Measurements from ENCODE around the gene NCAPG.
"Not testable (repeated sequence)": the region's sequence is repeated elsewhere in the genome, so short reads cannot be mapped to it uniquely, and the experiment has no call there.

Gene NCAPG

DNA sequence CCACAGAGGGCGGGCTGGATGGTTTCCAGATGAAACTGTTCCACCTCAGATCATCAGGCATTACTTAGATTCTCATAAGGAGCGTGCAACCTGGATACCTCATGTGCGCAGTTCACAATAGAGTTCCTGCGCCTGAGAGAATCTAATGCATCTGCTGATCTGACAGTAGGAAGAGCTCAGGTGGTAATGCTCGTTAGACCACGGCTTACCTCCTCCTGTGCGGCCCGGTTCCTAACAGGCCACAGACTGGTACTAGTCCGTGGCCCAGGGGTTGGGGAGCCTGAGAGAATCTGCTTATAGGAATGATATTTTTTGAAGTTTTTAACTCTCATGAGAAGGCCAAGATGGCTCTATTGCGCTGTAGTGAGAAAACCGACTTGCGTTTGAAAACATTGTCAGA, 5.4 kb downstream of the NCAPG start:
- DNase-seq (ENCODE audit: low spot score in 2 of 2) (no peak), ATAC-seq (no peak)
- peaks cover 99% of the 10 kb centered on the region for H3K36me3 Mint-ChIP-seq
- no peaks in the 10 kb centered on the region for H3K9me3 Mint-ChIP-seq
- H3K4me3 Mint-ChIP-seq = no peak overlapping the region
- peaks cover 16% of the 10 kb centered on the region for H3K4me1 Mint-ChIP-seq
- no peak overlapping the region for H3K27ac Mint-ChIP-seq

DNA sequence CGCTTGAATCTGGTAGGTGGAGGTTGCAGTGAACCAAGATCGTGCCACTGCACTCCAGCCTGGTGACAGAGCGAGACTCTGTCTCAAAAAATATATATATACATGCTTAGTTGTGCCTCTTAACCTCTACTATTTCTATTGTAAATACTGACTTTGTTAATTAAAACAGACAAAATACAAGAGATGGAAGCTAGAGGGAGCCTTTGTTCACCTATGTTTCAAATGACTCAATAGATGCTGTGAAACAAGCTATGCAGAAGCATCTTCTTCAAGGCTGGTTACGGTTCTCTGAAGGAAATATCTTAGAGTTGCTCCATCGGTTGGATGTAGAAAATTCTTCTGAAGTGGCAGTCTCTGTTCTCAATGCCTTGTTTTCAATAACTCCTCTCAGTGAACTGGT, 6.2 kb downstream of the NCAPG start:
- Mint-ChIP-seq H3K36me3 (peaks cover 99% of the 10 kb centered on the region), H3K9me3 (no peaks in the 10 kb centered on the region), H3K4me3 (no peak overlapping the region)

DNA sequence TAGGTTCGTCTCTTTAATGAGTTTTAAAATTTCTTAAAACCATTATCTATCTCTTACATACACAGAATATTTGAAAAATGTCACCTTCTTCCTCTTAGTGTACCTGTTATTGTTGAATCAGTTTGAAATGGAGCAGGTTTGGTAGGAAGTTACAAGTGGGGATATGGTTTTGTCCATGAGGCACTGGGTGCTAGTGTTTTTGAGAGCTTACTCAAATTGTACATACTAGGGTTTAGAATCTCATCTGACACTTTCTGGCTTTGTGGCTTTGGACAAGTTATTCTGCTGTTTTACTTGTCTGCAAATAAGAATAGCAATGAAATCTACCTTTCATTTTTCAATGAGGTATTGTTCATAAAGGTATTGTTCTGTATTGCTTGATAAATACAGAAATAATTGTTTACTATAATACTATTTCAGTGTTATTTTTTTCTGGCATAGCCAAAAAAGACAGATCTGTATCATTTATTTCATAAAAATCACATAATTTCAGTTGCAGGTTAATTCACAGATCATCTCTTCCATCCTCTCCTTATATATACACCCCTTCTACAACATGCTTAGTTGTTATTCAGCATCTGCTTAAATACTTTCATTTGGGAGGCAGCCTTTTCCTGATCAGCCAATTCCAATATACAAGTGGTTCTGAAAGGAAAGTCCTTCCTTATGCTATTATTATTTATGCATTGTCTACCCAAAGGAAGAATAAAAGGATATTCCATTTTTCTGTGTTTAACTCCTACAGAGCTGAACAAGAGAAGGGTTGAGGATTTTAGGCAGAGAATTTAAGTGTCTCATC, 13.3 kb downstream of the NCAPG start:
- no peaks in the 10 kb centered on the region for H3K4me1 Mint-ChIP-seq
- no peak overlapping the region for H3K4me3 Mint-ChIP-seq
- H3K9me3 Mint-ChIP-seq = no peaks in the 10 kb centered on the region
- peaks cover 88% of the 10 kb centered on the region for H3K36me3 Mint-ChIP-seq
- DNase-seq (ENCODE audit: low spot score in 2 of 2) (no peak), ATAC-seq (no peak)
- no peak overlapping the region for H3K27ac Mint-ChIP-seq

More for the DNA sequence above, 6.2 kb downstream of the NCAPG start:
- peaks cover 8% of the 10 kb centered on the region for H3K4me1 Mint-ChIP-seq
- ATAC-seq (peak; percentile 77), DNase-seq (ENCODE audit: low spot score in 2 of 2) (no peak)
- no peak overlapping the region for H3K27ac Mint-ChIP-seq

DNA sequence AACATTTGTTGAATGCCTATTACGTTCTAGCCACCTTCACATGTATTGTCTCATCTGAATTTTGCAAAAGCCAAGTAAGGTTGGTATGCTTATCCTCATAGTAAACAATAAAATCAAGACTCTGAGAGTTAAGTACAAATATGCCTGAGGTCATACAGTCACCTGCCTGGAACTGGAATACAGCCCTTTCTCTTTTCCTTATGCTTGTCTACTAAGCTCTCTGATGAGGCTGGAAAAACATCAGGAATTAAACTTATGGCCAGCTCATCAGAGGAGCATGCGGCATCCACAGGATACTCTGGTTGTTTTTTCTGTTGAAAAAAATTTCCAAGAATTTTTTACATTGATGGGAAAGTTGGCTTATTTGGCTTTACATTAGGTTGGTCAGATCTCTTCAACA, 35.5 kb downstream of the NCAPG start:
- Mint-ChIP-seq H3K9me3 (no peaks in the 10 kb centered on the region), H3K4me1 (no peaks in the 10 kb centered on the region), H3K4me3 (no peak overlapping the region), H3K27ac (no peak overlapping the region), H3K36me3 (peaks cover 35% of the 10 kb centered on the region)
- DNase-seq (ENCODE audit: low spot score in 2 of 2) (no peak), ATAC-seq (no peak)

DNA sequence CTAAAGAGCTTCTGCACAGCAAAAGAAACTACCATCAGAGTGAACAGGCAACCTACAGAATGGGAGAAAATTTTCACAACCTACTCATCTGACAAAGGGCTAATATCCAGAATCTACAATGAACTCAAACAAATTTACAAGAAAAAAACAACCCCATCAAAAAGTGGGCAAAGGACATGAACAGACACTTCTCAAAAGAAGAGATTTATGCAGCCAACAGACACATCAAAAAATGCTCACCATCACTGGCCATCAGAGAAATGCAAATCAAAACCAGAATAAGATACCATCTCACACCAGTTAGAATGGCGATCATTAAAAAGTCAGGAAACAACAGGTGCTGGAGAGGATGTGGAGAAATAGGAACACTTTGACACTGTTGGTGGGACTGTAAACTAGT, 39.5 kb downstream of the NCAPG start:
- not testable (repeated sequence) for DNase-seq (ENCODE audit: low spot score in 2 of 2); H3K9me3 Mint-ChIP-seq; H3K27ac Mint-ChIP-seq; ATAC-seq; H3K4me1 Mint-ChIP-seq; H3K4me3 Mint-ChIP-seq; H3K36me3 Mint-ChIP-seq

DNA sequence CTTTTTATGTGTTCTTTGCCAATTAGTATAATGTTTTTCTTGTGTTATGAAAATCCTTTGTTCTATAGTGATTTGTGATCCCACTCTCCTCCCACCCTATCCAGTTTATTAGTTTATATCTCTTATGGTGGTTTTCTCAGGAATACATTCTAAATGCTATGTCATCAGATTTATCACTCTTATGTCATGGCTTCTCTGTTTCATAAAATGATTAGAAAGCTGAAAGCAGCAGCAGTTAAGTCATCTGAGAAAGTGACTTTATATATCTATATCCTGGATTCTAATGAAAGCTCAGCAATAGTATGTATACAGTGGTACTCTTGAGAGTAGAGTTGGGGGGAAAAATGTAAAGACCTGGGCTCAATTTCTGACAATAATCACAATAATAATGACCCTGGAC, 41.2 kb downstream of the NCAPG start:
- ATAC-seq (no peak), DNase-seq (ENCODE audit: low spot score in 2 of 2) (no peak)
- Mint-ChIP-seq H3K27ac (no peak overlapping the region), H3K36me3 (no peaks in the 10 kb centered on the region), H3K4me3 (no peak overlapping the region), H3K9me3 (no peaks in the 10 kb centered on the region), H3K4me1 (no peaks in the 10 kb centered on the region)

DNA sequence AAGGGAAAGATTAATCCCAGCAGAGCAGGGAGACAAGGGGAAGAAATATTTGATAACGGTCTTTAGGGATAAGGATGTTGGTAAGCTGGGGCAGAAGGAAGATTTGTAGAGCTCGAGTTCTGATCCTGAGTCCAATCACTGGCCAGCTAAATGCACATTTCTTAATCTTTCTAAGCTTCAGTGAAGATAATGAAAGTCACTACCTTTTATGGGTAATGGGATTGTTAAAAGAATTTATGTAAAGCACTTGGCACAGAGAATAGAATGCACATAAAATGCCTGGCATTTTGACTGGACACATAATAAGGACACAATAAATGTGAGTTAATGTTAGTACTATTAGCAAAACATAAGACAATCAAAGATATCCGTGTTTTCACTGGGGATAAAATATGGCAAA, 43.3 kb downstream of the NCAPG start:
- ATAC-seq = no peak
- H3K27ac Mint-ChIP-seq = no peak overlapping the region
- H3K4me3 Mint-ChIP-seq = no peak overlapping the region
- no peak for DNase-seq (ENCODE audit: low spot score in 2 of 2)
- H3K36me3 Mint-ChIP-seq = no peaks in the 10 kb centered on the region
- no peaks in the 10 kb centered on the region for H3K4me1 Mint-ChIP-seq
- H3K9me3 Mint-ChIP-seq = peaks cover 4% of the 10 kb centered on the region

DNA sequence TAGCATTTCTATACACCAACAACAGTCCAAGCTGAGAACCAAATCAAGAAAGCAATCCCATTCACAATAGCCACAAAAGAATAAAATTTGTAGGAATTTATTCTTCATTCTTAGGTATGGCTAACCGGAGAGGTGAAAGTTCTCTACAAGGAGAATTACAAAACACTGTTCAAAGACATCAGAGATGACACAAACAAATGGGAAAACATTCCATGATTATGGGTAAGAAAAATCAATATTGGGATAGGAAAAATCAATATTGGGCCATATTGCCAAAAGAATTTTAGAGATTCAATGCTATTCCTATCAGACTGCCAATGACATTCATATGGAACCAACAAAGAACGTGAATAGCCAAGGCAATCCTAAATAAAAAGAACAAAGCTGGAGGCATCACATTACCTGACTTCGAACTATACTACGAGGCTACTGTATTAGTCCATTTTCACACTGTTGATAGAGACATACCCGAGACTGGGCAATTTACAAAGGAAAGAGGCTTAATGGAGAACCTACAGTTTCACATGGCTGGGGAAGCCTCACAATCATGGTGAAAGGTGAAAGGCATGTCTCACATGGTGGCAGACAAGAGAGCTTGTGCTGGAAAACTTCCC, 49.1 kb downstream of the NCAPG start:
- Mint-ChIP-seq H3K27ac (no peak overlapping the region), H3K4me1 (no peaks in the 10 kb centered on the region), H3K36me3 (no peaks in the 10 kb centered on the region), H3K4me3 (no peak overlapping the region), H3K9me3 (peaks cover 12% of the 10 kb centered on the region)
- ATAC-seq (no peak), DNase-seq (ENCODE audit: low spot score in 2 of 2) (no peak)

DNA sequence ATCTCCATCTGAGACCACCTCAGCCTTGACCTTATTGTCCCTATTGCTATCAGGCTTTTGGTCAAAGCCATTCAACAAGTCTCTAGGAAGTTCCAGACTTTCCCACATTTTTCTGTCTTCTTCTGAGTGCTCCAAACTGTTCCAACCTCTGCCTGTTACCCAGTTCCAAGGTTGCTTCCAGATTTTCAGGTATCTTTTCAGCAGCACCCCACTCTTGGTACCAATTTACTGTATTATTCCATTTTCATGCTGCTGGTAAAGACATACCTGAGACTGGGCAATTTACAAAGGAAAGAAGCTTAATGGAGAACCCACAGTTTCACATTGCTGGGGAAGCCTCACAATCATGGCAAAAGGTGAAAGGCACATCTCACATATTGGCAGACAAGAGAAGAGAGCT, 51.1 kb downstream of the NCAPG start:
- H3K36me3 Mint-ChIP-seq; ATAC-seq; DNase-seq (ENCODE audit: low spot score in 2 of 2); H3K27ac Mint-ChIP-seq; H3K4me1 Mint-ChIP-seq; H3K4me3 Mint-ChIP-seq: not testable (repeated sequence)
- H3K9me3 Mint-ChIP-seq = peaks cover 12% of the 10 kb centered on the region

DNA sequence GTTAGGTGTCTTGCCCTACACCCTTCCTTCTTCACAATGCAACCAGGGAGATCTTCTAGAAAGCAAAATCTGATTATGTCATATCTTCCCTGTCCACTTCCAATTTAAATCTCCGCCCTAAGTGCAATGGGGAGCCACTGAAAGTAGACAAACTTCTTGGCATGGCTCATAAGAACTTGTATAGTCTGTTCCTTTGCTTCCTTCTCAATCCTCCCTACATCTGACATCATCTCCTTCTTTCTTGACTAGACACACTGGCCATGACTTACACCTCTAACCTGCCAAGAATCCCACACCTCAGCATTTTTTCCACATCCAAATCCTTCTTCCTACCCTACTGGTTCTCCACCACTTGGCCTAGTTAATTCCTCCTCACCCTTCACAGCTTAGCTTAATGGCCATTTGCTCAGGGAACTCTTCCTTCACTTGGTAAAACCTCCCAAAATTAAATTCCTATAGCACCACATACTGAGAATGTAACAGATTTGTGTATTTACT, 55.1 kb downstream of the NCAPG start:
- Mint-ChIP-seq H3K4me3 (no peak overlapping the region), H3K27ac (no peak overlapping the region), H3K4me1 (no peaks in the 10 kb centered on the region), H3K9me3 (peaks cover 8% of the 10 kb centered on the region), H3K36me3 (no peaks in the 10 kb centered on the region)
- ATAC-seq (no peak), DNase-seq (ENCODE audit: low spot score in 2 of 2) (no peak)

DNA sequence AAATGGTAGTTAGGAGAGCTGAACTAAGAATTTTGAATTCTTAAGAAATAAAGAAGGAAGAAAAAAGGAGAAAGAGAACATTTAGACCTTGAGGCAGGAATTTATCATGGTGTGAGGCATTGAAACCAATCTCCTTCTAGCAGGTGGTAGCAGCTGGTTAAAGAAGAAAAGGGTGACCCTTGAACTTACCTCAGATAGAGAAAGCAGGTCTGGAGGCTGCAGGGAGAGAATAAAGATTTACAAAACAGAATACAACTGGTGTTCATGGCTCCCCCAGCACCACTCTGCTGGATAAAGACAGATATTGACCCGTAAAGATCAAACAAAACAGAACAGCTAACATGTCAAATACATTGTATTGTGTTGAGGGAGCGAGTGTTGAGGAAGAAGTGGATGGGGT, 56.0 kb downstream of the NCAPG start:
- DNase-seq (ENCODE audit: low spot score in 2 of 2) = no peak
- peaks cover 5% of the 10 kb centered on the region for H3K9me3 Mint-ChIP-seq
- no peak for ATAC-seq
- H3K4me1 Mint-ChIP-seq = no peaks in the 10 kb centered on the region
- H3K4me3 Mint-ChIP-seq = no peak overlapping the region
- H3K27ac Mint-ChIP-seq = no peak overlapping the region
- no peaks in the 10 kb centered on the region for H3K36me3 Mint-ChIP-seq

DNA sequence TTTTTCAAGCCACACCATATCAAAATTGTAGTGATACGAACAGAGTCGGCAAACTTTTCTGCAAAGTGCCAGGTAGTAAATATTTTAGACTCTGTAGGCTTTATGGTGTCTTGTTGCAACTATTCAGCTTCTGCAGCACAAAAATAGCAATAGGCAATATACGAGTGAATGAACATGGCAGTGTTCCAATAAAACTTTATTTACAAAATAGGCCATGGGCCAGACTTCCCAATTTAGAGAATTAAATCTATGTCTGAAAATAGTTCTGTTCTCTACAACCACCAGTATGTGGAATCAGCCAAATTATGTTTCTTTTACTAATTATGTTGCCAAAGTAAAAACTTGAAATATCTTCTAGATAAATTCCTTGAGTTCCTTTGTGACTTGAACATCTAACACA, 56.5 kb downstream of the NCAPG start:
- Mint-ChIP-seq H3K36me3 (no peaks in the 10 kb centered on the region), H3K4me1 (no peaks in the 10 kb centered on the region), H3K27ac (no peak overlapping the region), H3K9me3 (peaks cover 2% of the 10 kb centered on the region), H3K4me3 (no peak overlapping the region)
- no peak for ATAC-seq
- no peak for DNase-seq (ENCODE audit: low spot score in 2 of 2)

DNA sequence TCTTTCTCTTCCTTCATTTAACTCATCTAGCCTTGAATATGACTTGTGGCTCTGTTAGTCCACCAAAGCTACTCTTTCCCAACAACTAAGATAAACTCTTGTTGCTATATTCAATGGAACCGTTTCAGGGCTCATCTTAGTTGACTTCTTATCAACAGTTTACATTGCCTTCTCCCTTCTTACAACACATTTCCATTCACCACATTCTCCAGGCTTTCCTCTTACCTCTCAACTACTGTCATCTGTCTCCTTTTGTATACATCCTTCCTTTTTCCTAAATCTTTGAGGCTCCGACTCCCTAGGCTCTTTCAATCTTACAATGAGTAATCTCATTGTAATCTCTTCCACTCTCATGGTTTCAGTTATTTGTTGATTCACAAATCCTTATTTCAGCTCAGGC, 58.5 kb downstream of the NCAPG start:
- H3K27ac Mint-ChIP-seq = no peak overlapping the region
- no peak for ATAC-seq
- no peaks in the 10 kb centered on the region for H3K9me3 Mint-ChIP-seq
- H3K4me3 Mint-ChIP-seq = no peak overlapping the region
- no peaks in the 10 kb centered on the region for H3K36me3 Mint-ChIP-seq
- DNase-seq (ENCODE audit: low spot score in 2 of 2) = no peak
- H3K4me1 Mint-ChIP-seq = no peaks in the 10 kb centered on the region

DNA sequence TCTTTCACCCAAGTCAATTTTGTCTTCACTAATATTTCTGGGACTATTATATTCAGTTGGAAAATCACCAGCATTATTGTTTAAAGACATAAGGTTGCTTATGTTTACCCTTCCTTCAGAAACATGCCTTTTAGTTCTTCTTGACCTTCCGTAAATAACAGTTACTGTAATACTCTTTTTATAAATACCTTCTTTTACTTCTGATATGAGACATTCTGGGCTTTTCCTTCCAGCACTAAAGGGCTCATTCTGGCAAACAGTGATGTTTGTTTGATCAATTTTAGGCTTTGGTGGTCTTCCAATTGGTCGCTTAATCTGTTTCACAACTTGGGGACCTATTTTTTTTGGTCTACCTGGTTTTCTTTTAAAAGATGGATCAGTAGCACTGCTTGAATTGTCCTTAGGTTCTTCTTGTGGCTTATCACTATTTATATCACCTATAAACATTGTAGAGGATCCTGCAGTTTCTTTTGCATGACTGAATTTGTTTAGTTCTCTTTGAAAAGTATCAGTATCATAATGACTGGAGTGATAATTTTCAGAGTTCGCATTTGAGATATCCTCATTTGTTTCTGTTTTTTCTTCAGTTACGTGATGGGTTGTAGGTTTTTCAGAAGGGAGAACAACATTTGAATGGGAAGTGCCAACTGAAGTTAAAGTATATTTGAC, 64.8 kb downstream of the NCAPG start:
- Mint-ChIP-seq H3K4me3 (no peak overlapping the region), H3K36me3 (no peaks in the 10 kb centered on the region), H3K4me1 (no peaks in the 10 kb centered on the region), H3K9me3 (peaks cover 3% of the 10 kb centered on the region), H3K27ac (no peak overlapping the region)
- ATAC-seq (peak; percentile 51), DNase-seq (ENCODE audit: low spot score in 2 of 2) (no peak)

DNA sequence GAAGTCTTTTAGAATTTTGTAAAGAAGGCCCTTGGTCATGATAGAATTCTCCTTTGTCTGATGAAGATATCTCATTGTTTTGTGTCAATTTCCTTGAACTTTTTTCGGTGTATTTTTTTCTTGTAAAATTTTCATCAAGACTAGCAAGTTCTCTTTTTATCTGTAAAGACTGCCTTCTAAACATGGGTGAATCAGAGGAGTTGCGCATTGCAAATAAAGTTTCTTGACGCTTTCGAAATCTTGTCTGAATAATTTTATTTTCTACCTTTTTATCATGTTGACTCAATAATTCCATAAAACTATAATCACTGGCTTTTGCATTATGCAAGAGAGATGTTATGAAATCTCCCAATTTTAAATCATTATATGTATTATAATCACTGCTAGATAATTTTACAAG, 66.2 kb downstream of the NCAPG start:
- DNase-seq (ENCODE audit: low spot score in 2 of 2) = no peak
- Mint-ChIP-seq H3K4me1 (no peaks in the 10 kb centered on the region), H3K36me3 (no peaks in the 10 kb centered on the region), H3K27ac (no peak overlapping the region), H3K4me3 (no peak overlapping the region), H3K9me3 (peaks cover 3% of the 10 kb centered on the region)
- ATAC-seq = no peak

DNA sequence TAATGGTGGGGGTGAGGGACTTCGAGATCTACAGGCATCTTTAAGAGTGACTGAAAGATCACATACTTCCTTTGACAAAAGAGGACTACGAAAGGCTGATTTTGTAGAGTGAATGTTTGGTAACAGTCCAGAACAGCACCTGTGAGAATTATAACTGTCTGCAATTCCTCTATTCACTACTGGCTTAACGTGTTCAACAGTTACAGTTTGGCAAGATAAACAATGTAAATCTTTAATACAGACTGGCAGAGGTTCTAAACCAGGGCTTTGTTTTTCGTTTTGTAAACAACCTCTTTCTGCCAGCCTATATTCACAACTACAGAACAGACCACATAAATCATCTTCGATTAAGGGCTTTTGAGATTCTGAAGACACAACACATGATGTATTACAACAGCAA, 66.9 kb downstream of the NCAPG start:
- Mint-ChIP-seq H3K4me1 (no peaks in the 10 kb centered on the region), H3K27ac (no peak overlapping the region), H3K4me3 (no peak overlapping the region), H3K9me3 (peaks cover 3% of the 10 kb centered on the region), H3K36me3 (no peaks in the 10 kb centered on the region)
- no peak for ATAC-seq
- DNase-seq (ENCODE audit: low spot score in 2 of 2) = no peak

All from stimulated activated effector memory CD8-positive, alpha-beta T cell treated with anti-CD3 and anti-CD28 coated beads, Interleukin-12 subunit alpha, Interleukin-12 subunit beta, amount 100 ng/mL, for 72 hours (primary cell).